ENCODE results near the gene UGT1A10. TPM values are rescaled to one million over a fixed set of nuclear protein-coding genes. Genes with fewer than 3 reads are reported as not detected.

The UGT1A10 gene
- total RNA-seq, 6 experiments from 2014 or later = not detected

DNA sequence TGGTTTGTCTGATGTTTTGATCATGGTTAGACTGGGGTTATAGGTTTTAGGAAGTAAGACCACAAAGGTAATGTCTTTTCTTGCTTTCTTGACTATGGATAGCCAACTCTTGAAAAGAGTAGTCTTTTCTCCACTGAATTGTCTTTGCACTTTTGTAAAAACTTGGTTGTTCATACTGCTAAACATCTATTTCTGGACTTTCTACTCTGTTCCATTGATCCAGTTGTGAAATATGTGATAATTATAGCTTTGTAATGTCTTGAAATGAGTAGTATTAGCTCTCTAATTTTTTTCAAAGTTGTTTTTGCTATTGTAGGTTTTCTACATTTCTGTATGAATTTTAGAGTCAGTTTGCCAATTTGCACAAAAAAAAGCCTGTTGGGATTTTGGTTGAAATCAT is 22.4 kb downstream of the UGT1A10 start:
- H3K36me3 Mint-ChIP-seq (ENCODE audit: low read depth) = no peaks in the 10 kb centered on the region
- no peaks in the 10 kb centered on the region for H3K4me1 Mint-ChIP-seq (ENCODE audit: low read depth)
- no peak for TF ChIP-seq CTCF (IDR thresholded peaks at IDR 0.05)
- no peak for DNase-seq
- no peak overlapping the region for H3K4me3 Mint-ChIP-seq
- no peaks in the 10 kb centered on the region; the same call in 1 of the 2 replicates for H3K27me3 Mint-ChIP-seq (ENCODE audit: insufficient read depth)
- H3K9me3 Mint-ChIP-seq = peaks cover 7% of the 10 kb centered on the region; the same call in 1 of the 2 replicates
- H3K27ac Mint-ChIP-seq = no peak overlapping the region

DNA sequence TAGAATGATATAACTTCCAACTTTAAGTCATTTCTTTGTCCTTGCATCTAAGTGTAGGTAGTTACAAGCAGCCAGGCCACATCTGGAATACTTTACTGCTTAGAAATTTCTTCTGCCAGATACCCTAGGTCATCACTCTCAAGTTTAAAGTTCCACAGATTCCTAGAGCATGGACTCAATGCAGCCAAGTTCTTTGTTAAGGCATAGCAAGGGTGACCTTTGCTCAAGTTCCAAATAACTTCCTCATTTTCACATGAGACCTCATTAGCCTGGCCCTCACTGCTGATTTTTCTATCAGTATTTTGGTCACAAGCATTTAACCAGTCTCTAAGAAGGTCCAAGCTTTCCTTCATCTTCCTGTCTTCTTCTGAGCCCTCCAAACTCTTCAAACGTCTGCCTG is 27.7 kb downstream of the UGT1A10 start:
- TF ChIP-seq CTCF (IDR thresholded peaks at IDR 0.05) = no peak
- H3K9me3 Mint-ChIP-seq = peaks cover 15% of the 10 kb centered on the region
- DNase-seq = no peak
- H3K36me3 Mint-ChIP-seq (ENCODE audit: low read depth) = no peaks in the 10 kb centered on the region
- H3K27me3 Mint-ChIP-seq (ENCODE audit: insufficient read depth) = no peaks in the 10 kb centered on the region
- H3K4me1 Mint-ChIP-seq (ENCODE audit: low read depth) = no peaks in the 10 kb centered on the region
- H3K4me3 Mint-ChIP-seq = no peak overlapping the region
- no peak overlapping the region for H3K27ac Mint-ChIP-seq

DNA sequence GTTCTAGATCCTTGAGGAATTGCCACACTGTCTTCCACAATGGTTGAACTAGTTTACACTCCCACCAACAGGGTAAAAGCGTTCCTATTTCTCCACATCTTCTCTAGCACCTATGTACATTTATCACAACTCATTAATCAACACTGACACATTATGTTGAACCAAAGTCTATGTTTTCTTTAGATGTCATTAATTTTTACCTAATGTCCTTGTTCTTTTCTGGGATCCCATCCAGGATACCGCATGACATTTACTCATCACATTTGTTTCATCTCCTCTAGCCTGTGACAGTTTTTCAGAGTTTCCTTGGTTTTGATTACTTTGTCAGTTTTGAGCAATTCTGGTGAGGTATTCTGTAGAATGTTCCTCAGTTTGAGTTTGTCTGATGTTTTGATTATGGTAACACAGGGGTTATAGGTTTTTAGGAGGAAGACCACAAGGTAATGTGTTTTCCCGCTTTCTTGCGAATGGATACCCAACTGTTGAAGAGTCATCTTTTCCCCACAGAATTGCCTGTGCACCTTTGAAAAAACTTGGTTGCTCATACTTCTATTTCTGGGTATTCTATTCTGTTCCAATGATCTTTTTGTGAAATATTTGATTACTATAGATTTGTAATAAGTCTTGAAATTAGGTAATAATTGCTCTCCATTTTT is 32.5 kb downstream of the UGT1A10 start:
- no peaks in the 10 kb centered on the region for H3K4me1 Mint-ChIP-seq (ENCODE audit: low read depth)
- H3K27ac Mint-ChIP-seq = no peak overlapping the region
- no peaks in the 10 kb centered on the region for H3K27me3 Mint-ChIP-seq (ENCODE audit: insufficient read depth)
- peaks cover 9% of the 10 kb centered on the region for H3K9me3 Mint-ChIP-seq
- no peaks in the 10 kb centered on the region for H3K36me3 Mint-ChIP-seq (ENCODE audit: low read depth)
- TF ChIP-seq CTCF (IDR thresholded peaks at IDR 0.05) = no peak
- no peak for DNase-seq
- no peak overlapping the region for H3K4me3 Mint-ChIP-seq

- Mint-ChIP-seq H3K4me1 (ENCODE audit: low read depth) (no peaks in the 10 kb centered on the region), H3K36me3 (ENCODE audit: low read depth) (no peaks in the 10 kb centered on the region), H3K4me3 (no peak within 1 kb of the TSS), H3K9me3 (peaks cover 9% of the 10 kb centered on the region; the same call in 1 of the 2 replicates), H3K27ac (no peak within 1 kb of the TSS), H3K27me3 (ENCODE audit: insufficient read depth) (no peaks in the 10 kb centered on the region)
- no peak for TF ChIP-seq CTCF (IDR thresholded peaks at IDR 0.05)
- DNase-seq = no peak
Measured at GRCh38 chr2:233671290-233672161, 35.3 kb downstream of the UGT1A10 start, which contains the start of gene UGT1A9. TSS of gene UGT1A9 (plus strand) at chr2:233671898. CDS start at chr2:233671935, 37 bp downstream.

DNA sequence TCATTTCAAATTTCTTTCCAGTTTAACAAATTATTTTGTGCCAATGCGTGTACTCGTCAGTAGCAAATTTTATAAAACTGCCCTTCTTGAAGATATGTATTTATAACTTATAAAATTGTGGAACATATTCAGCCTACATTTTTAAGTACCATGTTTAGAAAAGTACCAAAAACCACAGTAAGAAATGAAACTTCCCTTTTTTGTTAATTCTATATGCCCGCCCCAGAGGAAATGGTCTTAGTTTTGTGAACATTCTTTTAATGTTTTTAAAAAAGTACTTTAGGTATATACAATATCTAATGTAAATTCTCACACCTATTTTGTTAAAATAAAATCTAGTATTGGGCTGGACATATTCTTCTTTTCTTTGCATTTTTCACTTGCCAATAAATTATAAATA is 36.6 kb downstream of the UGT1A10 start:
- H3K27ac Mint-ChIP-seq = no peak overlapping the region
- no peaks in the 10 kb centered on the region for H3K4me1 Mint-ChIP-seq (ENCODE audit: low read depth)
- H3K9me3 Mint-ChIP-seq = peaks cover 9% of the 10 kb centered on the region; the same call in 1 of the 2 replicates
- DNase-seq = no peak
- no peaks in the 10 kb centered on the region for H3K36me3 Mint-ChIP-seq (ENCODE audit: low read depth)
- no peak overlapping the region for H3K4me3 Mint-ChIP-seq
- no peak for TF ChIP-seq CTCF (IDR thresholded peaks at IDR 0.05)
- H3K27me3 Mint-ChIP-seq (ENCODE audit: insufficient read depth) = no peaks in the 10 kb centered on the region

Measured in HFFc6 (cell line).